ENCODE results near the gene CCT6B. TPM values are rescaled to one million over a fixed set of nuclear protein-coding genes. Genes with fewer than 3 reads are reported as not detected.

The CCT6B gene
- total and polyA plus RNA-seq, 9 of the 15 experiments (the other 6 are each of a cell fraction or from before 2014, with no cell fraction given) = 0.25 to 0.91 (median 0.58) TPM

DNA sequence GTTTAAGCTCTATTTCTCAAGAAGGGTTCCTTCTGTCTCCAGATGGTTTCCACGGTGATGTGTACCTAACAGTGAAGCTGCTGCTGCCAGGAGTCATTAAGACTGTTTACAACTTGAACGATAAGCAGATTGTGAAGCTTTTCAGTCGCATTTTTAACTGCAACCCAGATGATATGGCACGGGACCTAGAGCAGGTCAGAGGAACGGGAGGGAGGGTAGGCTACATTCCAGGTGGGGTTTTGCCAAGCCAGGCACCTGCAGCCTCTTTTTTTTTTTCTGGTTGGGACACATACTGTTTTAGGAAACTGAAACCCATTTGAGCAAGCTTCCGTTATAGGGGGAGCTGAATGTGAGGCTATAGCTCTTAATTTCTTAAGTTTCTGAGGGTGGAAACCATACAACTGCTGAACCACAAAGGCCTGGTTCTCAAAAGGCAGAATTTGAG, 29.7 kb upstream of the CCT6B start (continued):
- no peak for TF ChIP-seq HMG20B (CRISPR knock-in tag; IDR thresholded peaks at IDR 0.05)
- no peak for TF ChIP-seq IRF2 (CRISPR knock-in tag; IDR thresholded peaks at IDR 0.05)
- no peak for TF ChIP-seq CAMTA2 (CRISPR knock-in tag; conservative IDR thresholded peaks at IDR 0.05)
- no peak for TF ChIP-seq OTX1 (CRISPR knock-in tag; IDR thresholded peaks at IDR 0.05)
- no peak for TF ChIP-seq ZNF311 (CRISPR knock-in tag; IDR thresholded peaks at IDR 0.05)
- TF ChIP-seq HNRNPH1 (optimal IDR thresholded peaks at IDR 0.05; ENCODE audit: low read depth, low read length) = no peak
- TF ChIP-seq ZKSCAN8 (CRISPR knock-in tag; IDR thresholded peaks at IDR 0.05) = no peak
- no peak for TF ChIP-seq MEIS2 (IDR thresholded peaks at IDR 0.05; ENCODE audit: partially characterized antibody)

DNA sequence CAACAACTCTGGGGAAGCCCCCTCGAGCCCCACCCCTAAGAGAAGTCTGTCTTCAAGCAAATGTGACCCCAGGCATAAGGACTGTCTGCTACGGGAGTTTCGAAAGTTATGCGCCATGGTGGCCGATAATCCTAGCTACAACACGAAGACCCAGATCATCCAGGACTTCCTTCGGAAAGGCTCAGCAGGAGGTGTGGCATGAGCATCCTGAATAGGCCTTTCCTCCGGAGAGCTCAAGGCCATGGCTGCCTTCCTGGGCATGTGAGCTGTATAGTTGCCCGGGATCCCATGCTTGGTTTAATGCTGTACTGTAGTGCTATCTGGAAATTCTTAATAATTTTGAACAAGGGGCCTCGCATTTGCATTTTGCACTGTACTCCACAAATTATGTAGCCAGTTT, 28.2 kb upstream of the CCT6B start:
- Histone ChIP-seq H3K27ac (ENCODE audit: extremely low read depth, low read depth, low read length) (no peak overlapping the region), H3K4me1 (replicated peaks in 1 of 2; ENCODE audit: control insufficient read depth in 2 of 2, insufficient read depth in 2 of 2, low read length in 2 of 2) (peaks cover 8 to 14% of the 10 kb centered on the region in 2 experiments; a peak in 4 of 5 replicates), H3K36me3 (ENCODE audit: control insufficient read depth, insufficient read depth, low read length) (peaks cover 90% of the 10 kb centered on the region), H3K9me3 (replicated peaks; ENCODE audit: control insufficient read depth, insufficient read depth, low read depth, low read length) (no peaks in the 10 kb centered on the region), H3K4me3 (no peak overlapping the region), H4K20me1 (replicated peaks; ENCODE audit: control insufficient read depth, insufficient read depth, low read length) (no peaks in the 10 kb centered on the region), H3K79me2 (ENCODE audit: control insufficient read depth, insufficient read depth, low read length) (peaks cover 20% of the 10 kb centered on the region), H3K9me1 (ENCODE audit: control insufficient read depth, insufficient read depth, low read length) (no peaks in the 10 kb centered on the region), H3K4me2 (ENCODE audit: insufficient read depth, low read length) (no peak overlapping the region), H3K27me3 (ENCODE audit: control insufficient read depth in 2 of 2, insufficient read depth in 2 of 2, low read length in 2 of 2) (no peaks in the 10 kb centered on the region), H2AFZ (ENCODE audit: low read depth, low read length) (no peak overlapping the region), H3K9ac (ENCODE audit: insufficient read depth in 1 of 2, low read depth in 2 of 2, low read length in 2 of 2) (no peak overlapping the region)
- no peak for FAIRE-seq
- in situ Hi-C loops (cut with MboI) (no loop called here), intact Hi-C loops (cut with micrococcal nuclease) (no loop called here)
- no TSS peak for BruUV-seq (replicated peaks)
- POLR2A ChIA-PET = interaction anchor here (0.6 to 0.8 kb wide), 2 partner anchors 8 to 16 kb away, joined by 3 read pairs; no protein-coding TSS in a partner anchor
- no peak for ATAC-seq
- TF ChIP-seq, protein P1, sequence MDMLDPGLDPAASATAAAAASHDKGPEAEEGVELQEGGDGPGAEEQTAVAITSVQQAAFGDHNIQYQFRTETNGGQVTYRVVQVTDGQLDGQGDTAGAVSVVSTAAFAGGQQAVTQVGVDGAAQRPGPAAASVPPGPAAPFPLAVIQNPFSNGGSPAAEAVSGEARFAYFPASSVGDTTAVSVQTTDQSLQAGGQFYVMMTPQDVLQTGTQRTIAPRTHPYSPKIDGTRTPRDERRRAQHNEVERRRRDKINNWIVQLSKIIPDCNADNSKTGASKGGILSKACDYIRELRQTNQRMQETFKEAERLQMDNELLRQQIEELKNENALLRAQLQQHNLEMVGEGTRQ (CRISPR knock-in tag; IDR thresholded peaks at IDR 0.05) = no peak
- TF ChIP-seq CREM (IDR thresholded peaks at IDR 0.05; ENCODE audit: low read depth) (no peak), ZNF639 (CRISPR knock-in tag; conservative IDR thresholded peaks at IDR 0.05 in 1 of 2, IDR thresholded peaks at IDR 0.05 in 1 of 2) (no peak), ELK1 (CRISPR knock-in tag; IDR thresholded peaks at IDR 0.05) (no peak), JUNB (CRISPR knock-in tag; conservative IDR thresholded peaks at IDR 0.05) (no peak), ZNF408 (CRISPR knock-in tag; IDR thresholded peaks at IDR 0.05; ENCODE audit: low read depth) (no peak), CC2D1A (IDR thresholded peaks at IDR 0.05) (no peak)
- CTCF ChIA-PET (ENCODE audit: low intra/inter-chr PET ratio) = no interaction called here
- DNase-seq (ENCODE audit: extremely low read depth in 1 of 4, low spot score in 3 of 4) = no peak
- 90% methylated on average over 10 of the region's 10 CpGs for WGBS (ENCODE audit: insufficient coverage, low coverage, missing lambda C conversion rate)
